LHCN-M2 (cell line): ENCODE results near the gene AHR. TPM values are rescaled to one million over a fixed set of nuclear protein-coding genes. Genes with fewer than 3 reads are reported as not detected.
"Not testable (repeated sequence)": the region's sequence is repeated elsewhere in the genome, so short reads cannot be mapped to it uniquely, and the experiment has no call there.

ENCODE experiments used
- DNase-seq: peaks from one replicate; pipeline ENCODE4 v3.0.0-alpha.2; 2012; ENCODE audit warnings: low read depth
- total RNA-seq: library from RNA; depleted of rRNA; stranded (reverse); fragments of >200 nt; gene quantifications from 2 replicates; pipeline ENCODE4 v1.2.3, GENCODE V29; 2014

AHR gene
- total RNA-seq, 1 experiment from 2014 or later, result 91.3 TPM

DNA sequence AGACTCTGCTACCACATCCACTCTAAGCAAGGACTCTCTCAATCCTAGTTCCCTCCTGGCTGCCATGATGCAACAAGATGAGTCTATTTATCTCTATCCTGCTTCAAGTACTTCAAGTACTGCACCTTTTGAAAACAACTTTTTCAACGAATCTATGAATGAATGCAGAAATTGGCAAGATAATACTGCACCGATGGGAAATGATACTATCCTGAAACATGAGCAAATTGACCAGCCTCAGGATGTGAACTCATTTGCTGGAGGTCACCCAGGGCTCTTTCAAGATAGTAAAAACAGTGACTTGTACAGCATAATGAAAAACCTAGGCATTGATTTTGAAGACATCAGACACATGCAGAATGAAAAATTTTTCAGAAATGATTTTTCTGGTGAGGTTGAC is 40.7 kb downstream of the AHR start:
- DNase-seq, result no peak

- DNase-seq, result no peak
Observed at GRCh38 chr7:17339952-17340351, 41.5 kb downstream of the AHR start.

DNA sequence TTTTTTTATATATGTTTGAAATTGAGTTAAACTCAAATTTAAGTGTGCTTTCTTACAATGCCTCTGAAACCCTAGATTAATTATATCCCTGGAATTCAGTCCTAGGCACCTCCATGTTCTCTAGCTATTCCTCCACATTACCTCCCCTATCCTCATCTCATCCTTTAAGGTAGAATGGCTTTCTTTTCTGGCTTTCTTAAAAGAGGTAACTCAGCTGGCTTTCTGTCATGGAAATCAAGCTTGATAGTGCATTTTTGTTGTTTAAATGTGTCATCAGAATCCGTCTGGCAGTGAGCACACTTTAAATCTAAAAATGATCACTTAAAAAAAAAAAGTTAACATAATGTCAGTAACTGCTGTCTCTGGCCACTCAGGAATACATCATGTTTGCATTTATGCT is 42.2 kb downstream of the AHR start:
- DNase-seq, result no peak

- no peak for DNase-seq
Observed at GRCh38 chr7:17342756-17343155, 44.3 kb downstream of the AHR start.

- no peak for DNase-seq
Observed at GRCh38 chr7:17347401-17347800, 48.9 kb downstream of the AHR start.

- DNase-seq, result not testable (repeated sequence)
Observed at GRCh38 chr7:17348932-17349331, 50.5 kb downstream of the AHR start.

- not testable (repeated sequence) for DNase-seq
Observed at GRCh38 chr7:17350321-17350720, 51.9 kb downstream of the AHR start.

DNA sequence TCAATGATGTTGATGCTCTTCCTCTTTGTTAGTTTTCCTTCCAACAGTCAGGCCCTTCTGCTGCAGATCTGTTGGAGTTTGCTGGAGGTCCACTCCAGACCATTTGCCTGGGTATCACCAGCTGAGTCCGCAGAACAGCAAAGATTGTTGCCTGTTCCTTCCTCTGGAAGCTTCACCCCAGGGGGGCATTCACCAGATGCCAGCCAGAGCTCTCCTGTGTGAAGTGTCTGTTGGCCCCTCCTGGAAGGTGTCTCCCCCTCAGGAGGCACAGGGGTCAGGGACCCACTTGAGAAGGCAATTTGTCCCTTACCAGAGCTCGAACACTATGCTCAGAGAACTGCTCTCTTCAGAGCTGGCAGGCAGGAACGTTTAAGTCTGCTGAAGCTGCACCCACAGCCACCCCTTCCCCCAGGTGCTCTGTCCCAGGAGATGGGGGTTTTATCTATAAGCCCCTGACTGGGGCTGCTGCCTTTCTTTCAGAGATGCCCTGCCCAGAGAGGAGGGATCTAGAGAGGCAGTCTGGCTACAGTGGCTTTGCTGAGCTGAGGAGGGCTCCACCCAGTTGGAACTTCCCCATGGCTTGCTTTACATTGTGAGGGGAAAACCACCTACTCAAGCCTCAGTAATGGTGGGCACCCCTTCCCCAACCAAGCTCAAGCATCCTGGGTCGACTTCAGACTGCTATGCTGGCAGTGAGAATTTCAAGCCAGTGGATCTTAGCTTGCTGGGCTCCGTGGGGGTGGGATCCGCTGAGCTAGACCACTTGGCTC is 55.4 kb downstream of the AHR start:
- not testable (repeated sequence) for DNase-seq

DNA sequence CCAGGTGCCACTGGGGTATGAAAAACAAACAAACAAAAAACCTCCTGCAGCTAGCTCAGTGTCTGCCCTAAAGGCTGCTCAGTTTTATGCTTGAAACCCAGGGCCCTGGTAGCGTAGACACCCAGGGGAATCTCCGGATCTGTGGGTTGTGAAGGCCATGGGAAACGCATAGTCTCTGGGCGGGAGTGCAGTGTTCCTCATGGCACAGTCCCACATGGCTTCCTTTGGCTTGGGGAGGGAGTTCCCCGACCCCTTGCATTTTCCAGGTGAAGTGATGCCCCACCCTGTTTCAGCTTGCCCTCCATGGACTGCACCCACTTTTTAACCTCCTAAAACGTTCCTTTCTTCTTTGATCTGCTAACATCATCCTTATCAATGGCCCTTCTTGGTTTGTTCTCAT is 56.0 kb downstream of the AHR start:
- DNase-seq, result no peak

DNA sequence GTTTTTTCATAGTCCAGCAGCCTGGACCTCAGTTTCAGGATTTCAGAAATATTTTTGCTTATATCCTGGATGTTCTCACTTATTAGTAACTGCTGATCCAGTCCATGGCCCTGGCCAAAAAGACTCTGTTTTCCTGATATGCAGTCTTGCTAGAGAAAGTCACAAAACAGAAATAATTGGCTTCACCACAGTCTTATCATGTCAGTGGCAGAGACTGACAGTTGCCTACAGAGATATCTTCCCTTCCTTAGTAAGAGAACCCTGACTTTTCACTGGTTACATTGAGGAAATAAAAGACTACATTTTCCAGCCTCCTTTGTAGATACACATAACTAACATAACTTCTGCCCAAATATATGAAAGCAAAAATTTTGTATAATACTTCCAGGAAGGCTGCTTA is 56.6 kb downstream of the AHR start:
- DNase-seq, result no peak

DNA sequence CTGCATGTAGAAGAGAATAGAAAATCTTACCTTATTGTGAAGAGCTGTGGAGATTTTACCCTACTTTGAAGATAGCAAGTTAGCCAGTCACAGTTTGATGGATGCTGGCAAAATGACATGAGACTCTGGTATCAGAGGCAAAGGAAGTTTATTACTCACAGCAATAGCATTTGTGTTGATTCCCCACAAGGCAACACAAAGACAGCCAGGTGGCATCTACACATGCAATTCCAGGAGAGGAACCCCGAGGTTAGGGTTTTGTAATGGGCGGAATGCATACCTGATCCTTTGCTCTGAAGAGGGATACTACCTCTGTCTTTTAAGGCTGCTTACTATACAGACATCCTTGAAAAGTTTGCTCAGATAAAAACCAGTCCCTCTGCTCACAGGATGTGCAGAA is 59.5 kb downstream of the AHR start:
- peak; percentile 31 for DNase-seq

DNA sequence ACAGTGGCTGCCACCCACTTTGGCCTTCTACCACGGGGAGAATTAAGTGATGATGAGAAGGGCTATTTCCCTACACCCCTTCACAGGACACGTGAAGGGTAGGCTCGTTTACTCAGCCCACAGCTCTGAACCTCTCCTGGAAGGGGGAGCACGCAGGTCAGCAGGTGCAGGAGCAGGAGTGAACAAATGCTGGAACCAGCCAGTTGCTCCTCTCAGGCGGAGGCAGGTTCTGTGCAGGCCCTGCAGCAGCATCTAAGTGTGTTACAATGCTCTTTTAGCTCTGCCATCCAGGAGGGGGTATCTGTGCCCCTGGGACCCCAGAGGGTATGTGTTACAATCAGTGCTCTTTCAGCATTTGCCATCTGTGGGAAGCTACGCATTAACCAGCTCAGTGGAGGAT is 61.2 kb downstream of the AHR start:
- no peak for DNase-seq

DNA sequence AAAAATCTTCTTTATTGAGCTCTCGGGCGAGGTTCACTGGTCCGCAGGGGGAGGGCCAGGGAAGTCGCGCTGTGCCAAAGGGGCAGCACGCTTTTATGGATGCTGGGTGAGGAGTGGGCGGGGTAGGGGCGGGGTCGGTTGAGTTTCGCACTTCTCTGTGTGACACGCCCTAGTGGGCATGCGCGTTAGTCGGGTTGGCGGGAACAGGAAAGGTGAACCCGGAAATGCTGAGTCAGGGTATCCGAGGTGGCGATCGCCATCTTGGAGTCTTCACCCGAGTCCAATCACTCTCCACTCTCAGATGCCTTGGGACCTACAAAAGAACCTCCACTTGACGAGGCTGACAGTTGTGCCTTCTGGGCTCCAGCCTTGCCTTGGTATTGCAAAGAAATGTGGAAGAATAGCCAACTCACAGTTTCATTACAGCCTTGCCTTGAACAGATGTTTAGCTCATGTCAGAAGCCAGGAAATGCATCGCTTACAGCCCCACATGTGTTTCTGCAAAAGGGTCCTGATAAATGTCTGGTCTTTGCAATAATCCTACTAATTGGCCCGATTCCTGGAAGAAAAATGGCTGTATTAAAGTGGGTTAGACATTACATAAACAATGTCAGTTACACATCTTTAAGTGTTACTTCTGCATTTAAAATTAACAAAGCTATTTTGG is 64.1 kb downstream of the AHR start:
- no peak for DNase-seq

DNA sequence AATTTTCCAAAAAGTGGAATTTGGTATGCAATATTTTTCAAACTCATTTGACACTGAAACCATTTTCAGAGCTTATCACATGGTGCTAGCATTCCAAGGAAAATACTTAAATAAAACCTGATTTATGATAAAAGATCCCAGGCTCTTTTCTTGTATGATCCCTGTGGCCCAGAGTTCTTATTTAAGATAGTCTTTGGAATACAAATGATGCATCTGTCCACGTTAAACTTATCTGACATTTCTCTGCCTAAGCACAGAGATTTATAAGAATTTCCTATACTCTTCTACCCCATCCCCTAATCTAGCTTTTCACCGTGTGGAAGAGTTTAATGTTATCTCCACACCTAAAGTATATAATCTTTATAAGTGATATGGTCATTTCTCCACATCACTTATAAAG is 66.2 kb downstream of the AHR start:
- no peak for DNase-seq

GRCh38 chr7:17365775-17366174 is 67.3 kb downstream of the AHR start:
- no peak for DNase-seq

DNA sequence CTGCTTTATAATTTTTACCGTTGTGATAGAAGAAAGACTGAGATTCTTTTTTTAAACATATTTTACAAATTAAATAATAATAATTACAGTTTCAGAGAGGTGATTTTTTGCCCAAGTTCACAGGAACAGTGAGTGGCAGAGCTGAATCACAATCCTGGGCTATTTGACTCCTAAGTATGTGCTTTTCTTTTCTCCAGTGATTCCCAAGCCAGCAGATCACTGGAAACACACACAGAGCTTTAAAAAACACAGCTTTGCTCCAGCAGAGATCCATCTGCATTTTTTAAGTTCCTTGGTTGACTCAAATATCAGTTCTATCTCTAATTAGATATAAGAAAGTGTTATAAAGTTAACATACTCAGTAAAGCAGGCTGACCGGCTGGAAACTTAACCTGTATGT is 69.0 kb downstream of the AHR start:
- DNase-seq, result peak; percentile 17

GRCh38 chr7:17368856-17369524 is 70.5 kb downstream of the AHR start:
- no peak for DNase-seq

- peak; percentile 89 for DNase-seq
Observed at GRCh38 chr7:17369691-17370426, 71.4 kb downstream of the AHR start.

DNA sequence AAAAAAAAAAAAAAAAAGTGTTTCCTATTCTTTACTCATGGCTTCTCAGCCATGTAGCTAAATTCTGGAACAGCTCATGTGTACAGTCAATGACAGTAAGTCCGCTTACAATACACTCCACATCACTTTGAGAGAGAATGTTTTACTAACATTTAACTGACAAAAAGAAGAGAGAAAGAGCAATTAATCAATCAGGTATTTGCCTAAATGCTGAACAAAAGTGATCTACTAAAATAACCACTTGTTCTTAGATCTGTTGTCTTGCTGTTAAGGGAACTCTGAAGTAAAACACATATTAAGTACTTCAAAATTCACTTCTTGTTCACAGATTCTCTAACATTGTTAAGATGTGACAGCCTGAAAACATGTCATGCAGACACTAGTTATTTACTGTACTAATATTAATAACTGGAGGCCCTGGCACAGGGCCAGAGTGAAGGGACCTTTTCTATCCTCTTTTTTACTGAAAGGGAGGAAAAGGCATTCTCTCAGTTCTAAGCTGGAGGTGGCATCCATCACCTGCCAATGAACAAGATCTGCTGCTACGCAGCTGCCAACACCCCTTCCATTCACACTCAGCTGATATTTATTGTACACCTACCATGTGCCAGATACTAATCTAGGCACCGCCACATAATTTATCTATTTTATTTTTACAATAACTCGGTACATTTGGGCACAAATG is 72.6 kb downstream of the AHR start:
- peak; percentile 36 for DNase-seq

DNA sequence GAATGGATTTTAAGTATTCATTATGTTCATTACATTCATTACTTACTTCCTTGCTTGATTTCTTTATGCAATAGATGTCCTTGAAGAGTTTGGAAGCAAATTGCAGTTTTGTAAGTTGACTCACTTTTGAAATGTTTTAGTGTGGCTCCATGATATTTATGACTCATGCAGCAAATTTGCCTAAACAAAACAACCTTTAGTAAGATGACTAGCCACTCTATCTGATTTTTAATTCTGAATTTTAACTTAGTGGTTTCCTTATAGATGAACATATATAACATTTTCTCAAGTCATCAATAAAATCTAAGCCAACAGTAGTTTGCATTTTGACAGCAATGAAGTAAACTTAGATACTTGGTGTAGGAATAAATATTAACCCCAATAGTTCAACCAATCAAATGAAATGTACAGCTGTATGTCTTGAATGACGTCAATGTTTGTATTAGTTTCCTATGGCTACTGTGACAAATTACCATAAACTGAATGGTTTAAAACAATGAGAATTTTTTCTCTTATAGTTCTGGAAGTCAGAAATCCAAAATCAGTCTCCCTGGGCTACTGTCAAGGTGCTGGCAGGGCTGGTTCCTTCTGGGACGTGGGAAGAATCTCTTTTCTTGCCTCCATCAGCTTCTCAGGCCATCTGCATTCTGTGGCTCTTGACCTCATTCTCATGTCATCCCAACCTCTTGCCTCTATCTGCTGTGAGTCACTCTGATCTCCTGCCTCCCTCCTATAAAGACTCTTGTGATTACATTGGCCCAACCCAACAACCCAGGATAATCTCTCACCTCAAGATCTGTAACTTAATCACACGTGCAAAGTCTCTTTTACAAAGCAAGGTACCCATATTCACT is 73.4 kb downstream of the AHR start:
- peak; percentile 98 for DNase-seq
